ENCODE measurements around the gene PITPNM1. TPM values are rescaled to one million over a fixed set of nuclear protein-coding genes. Genes with fewer than 3 reads are reported as not detected.
A peak's percentile ranks its signal among the peaks of the same experiment; 100 is the strongest.
"Not testable (repeated sequence)": the region's sequence is repeated elsewhere in the genome, so short reads cannot be mapped to it uniquely, and the experiment has no call there.

Gene PITPNM1
- total RNA-seq, 1 experiment from 2014 or later = 55.9 TPM

DNA sequence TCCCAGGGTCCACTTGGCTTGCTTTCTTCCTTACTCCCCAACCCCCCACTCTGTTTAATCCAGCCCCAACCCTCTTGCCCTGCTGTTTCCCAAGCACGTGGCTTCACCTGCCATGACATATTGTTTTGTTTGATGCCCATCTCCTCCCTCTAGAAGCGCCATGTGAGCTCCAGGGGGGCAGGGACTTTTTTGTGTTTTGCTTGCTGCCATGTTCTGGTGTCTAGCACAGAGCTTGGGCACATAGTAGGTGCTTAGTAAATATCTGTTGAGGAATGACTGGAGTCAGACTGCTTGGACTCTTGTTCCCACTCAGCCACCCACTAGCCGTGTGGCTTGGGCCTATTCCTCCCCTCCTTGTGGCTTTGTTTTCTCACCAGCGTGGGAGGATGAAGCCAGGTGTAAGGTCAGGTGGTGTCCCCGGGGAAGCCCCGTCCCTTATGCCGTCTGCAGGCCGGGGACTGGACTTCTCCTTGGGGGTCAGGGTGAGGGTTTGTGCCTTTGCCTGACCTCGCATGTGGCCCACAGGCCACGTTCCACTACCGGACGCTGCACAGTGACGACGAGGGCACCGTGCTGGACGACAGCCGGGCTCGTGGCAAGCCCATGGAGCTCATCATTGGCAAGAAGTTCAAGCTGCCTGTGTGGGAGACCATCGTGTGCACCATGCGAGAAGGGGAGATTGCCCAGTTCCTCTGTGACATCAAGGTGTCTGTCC lies 18.5 kb downstream of the PITPNM1 start:
- Histone ChIP-seq H3K27me3 (replicated peaks; ENCODE audit: insufficient read depth, low read depth, low read length, poor library complexity) (no peaks in the 10 kb centered on the region), H3K36me3 (ENCODE audit: insufficient read depth, low read length, poor library complexity, severe bottlenecking) (peaks cover 13% of the 10 kb centered on the region), H3K4me3 (ENCODE audit: low read depth, low read length, poor library complexity, severe bottlenecking) (no peak overlapping the region), H3K4me1 (ENCODE audit: insufficient read depth, low read length, poor library complexity, severe bottlenecking) (peaks cover 9% of the 10 kb centered on the region), H3K9me3 (ENCODE audit: low read depth, low read length, poor library complexity, severe bottlenecking) (no peaks in the 10 kb centered on the region), H3K27ac (ENCODE audit: low read depth, low read length, poor library complexity, severe bottlenecking) (no peak overlapping the region)
- no peak for DNase-seq (ENCODE audit: low spot score)
- CTCF ChIA-PET = interaction anchor here (0.5 kb wide), 1 partner anchor 26 kb away, joined by 4 read pairs; no protein-coding TSS in a partner anchor
- no peak for TF ChIP-seq EZH2 (IDR thresholded peaks at IDR 0.05; ENCODE audit: borderline replicate concordance, low read depth, low read length, poor library complexity, severe bottlenecking)
- POLR2A ChIA-PET (ENCODE audit: low non-redundant PET) = no interaction called here
- no TSS peak for BruUV-seq (replicated peaks)
- intact Hi-C loops (cut with micrococcal nuclease; ENCODE audit: unreplicated experiment) = no loop called here

- H3K27me3 ChIP-seq (replicated peaks; ENCODE audit: insufficient read depth, low read depth, low read length, poor library complexity); H3K4me1 ChIP-seq (ENCODE audit: insufficient read depth, low read length, poor library complexity, severe bottlenecking); H3K36me3 ChIP-seq (ENCODE audit: insufficient read depth, low read length, poor library complexity, severe bottlenecking); H3K4me3 ChIP-seq (ENCODE audit: low read depth, low read length, poor library complexity, severe bottlenecking); BruUV-seq (replicated peaks); CTCF ChIA-PET; DNase-seq (ENCODE audit: low spot score); POLR2A ChIA-PET (ENCODE audit: low non-redundant PET); H3K9me3 ChIP-seq (ENCODE audit: low read depth, low read length, poor library complexity, severe bottlenecking); H3K27ac ChIP-seq (ENCODE audit: low read depth, low read length, poor library complexity, severe bottlenecking); intact Hi-C loops (cut with micrococcal nuclease; ENCODE audit: unreplicated experiment): not testable (repeated sequence)
Observed at GRCh38 chr11:67485873-67486361, 19.2 kb downstream of the PITPNM1 start.

DNA sequence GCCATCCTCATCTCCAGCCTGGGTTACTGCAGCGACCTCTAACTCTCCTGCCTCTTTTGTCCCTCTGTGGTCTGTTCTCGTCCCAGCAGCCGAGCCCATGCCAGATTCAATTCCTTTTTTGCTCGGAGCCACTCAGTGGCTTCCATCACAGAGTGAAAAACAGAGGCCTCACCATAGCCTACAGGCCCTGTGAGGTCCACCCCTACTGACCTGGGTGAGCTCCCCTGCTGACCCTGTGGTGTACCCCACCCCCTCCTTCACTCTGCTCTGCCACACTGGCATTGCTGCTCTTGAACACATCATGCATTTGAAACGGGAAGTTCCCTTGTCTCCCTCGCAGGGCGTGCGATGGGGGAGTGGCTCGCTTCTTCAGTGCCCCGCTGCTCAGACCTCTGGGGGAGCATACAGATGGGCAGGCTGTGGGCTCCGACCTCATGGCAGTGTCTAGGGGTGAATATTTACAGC lies 20.3 kb downstream of the PITPNM1 start:
- no peak for DNase-seq (ENCODE audit: low spot score)
- ChIA-PET POLR2A (ENCODE audit: low non-redundant PET) (no interaction called here), CTCF (no interaction called here)
- H3K4me3 ChIP-seq (ENCODE audit: low read depth, low read length, poor library complexity, severe bottlenecking) = no peak overlapping the region
- no peaks in the 10 kb centered on the region for H3K27me3 ChIP-seq (replicated peaks; ENCODE audit: insufficient read depth, low read depth, low read length, poor library complexity)
- no peak for TF ChIP-seq EZH2 (IDR thresholded peaks at IDR 0.05; ENCODE audit: borderline replicate concordance, low read depth, low read length, poor library complexity, severe bottlenecking)
- no peak for TF ChIP-seq CTCF (conservative IDR thresholded peaks at IDR 0.05; ENCODE audit: low read depth, low read length)
- peaks cover 9% of the 10 kb centered on the region for H3K4me1 ChIP-seq (ENCODE audit: insufficient read depth, low read length, poor library complexity, severe bottlenecking)
- no TSS peak for BruUV-seq (replicated peaks)
- H3K9me3 ChIP-seq (ENCODE audit: low read depth, low read length, poor library complexity, severe bottlenecking) = no peaks in the 10 kb centered on the region
- intact Hi-C loops (cut with micrococcal nuclease; ENCODE audit: unreplicated experiment) = no loop called here
- peaks cover 5% of the 10 kb centered on the region for H3K36me3 ChIP-seq (ENCODE audit: insufficient read depth, low read length, poor library complexity, severe bottlenecking)
- no peak overlapping the region for H3K27ac ChIP-seq (ENCODE audit: low read depth, low read length, poor library complexity, severe bottlenecking)

- POLR2A ChIA-PET (ENCODE audit: low non-redundant PET) = no interaction called here
- no peak overlapping the region for H3K27ac ChIP-seq (ENCODE audit: low read depth, low read length, poor library complexity, severe bottlenecking)
- TF ChIP-seq CTCF (conservative IDR thresholded peaks at IDR 0.05; ENCODE audit: low read depth, low read length) (no peak), EZH2 (IDR thresholded peaks at IDR 0.05; ENCODE audit: borderline replicate concordance, low read depth, low read length, poor library complexity, severe bottlenecking) (no peak)
- DNase-seq (ENCODE audit: low spot score) = no peak
- CTCF ChIA-PET = no interaction called here
- peak overlapping the region; percentile 54 for H3K4me3 ChIP-seq (ENCODE audit: low read depth, low read length, poor library complexity, severe bottlenecking)
- no peaks in the 10 kb centered on the region for H3K27me3 ChIP-seq (replicated peaks; ENCODE audit: insufficient read depth, low read depth, low read length, poor library complexity)
- H3K9me3 ChIP-seq (ENCODE audit: low read depth, low read length, poor library complexity, severe bottlenecking) = no peaks in the 10 kb centered on the region
- H3K36me3 ChIP-seq (ENCODE audit: insufficient read depth, low read length, poor library complexity, severe bottlenecking) = peaks cover under 1% of the 10 kb centered on the region
- H3K4me1 ChIP-seq (ENCODE audit: insufficient read depth, low read length, poor library complexity, severe bottlenecking) = peaks cover 9% of the 10 kb centered on the region
- intact Hi-C loops (cut with micrococcal nuclease; ENCODE audit: unreplicated experiment) = no loop called here
- no TSS peak for BruUV-seq (replicated peaks)
Observed at GRCh38 chr11:67483831-67484665, 21.1 kb downstream of the PITPNM1 start.

Measured in A673 (cell line).